Measurements from ENCODE around the gene ZBED6. TPM values are rescaled to one million over a fixed set of nuclear protein-coding genes. Genes with fewer than 3 reads are reported as not detected.

Gene ZBED6
- total and polyA plus RNA-seq, 10 donors: 0.17 to 49.6 (median 27.6) TPM

DNA sequence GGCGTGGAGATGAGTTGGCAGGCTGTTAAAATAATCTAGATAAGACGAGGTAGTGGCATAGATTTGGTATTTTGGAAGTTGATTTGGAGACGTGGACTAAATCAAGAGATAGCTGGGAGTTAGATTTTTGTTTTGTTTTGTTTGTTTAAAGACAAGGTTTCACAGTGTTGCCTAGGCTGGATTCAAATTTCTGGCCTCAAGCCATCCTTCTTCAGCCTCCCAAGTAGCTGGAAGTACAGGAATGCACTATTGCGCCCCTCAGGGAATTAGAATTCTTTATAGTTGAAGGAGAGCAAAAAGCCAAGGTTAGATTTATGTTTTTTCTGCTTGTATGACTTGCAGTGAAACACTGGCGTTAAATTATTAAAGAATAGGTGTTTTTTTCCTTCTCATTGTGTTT is 43.7 kb downstream of the ZBED6 start:
- Histone ChIP-seq H3K9me3 (peaks cover 0 to 5% (median 0%) of the 10 kb centered on the region in 8 donors), H3K27ac (no peak overlapping the region), H3K4me1 (no peaks in the 10 kb centered on the region), H3K27me3 (replicated peaks in 1 of 7) (no peaks in the 10 kb centered on the region), H3K4me3 (no peak overlapping the region), H3K36me3 (peaks cover 6 to 100% (median 95%) of the 10 kb centered on the region in 6 donors)
- intact Hi-C loops (cut with DNase I; ENCODE audit: low total_unique reads): no loop called here
- DNase-seq: no peak
- TF ChIP-seq POLR2AphosphoS5 (IDR thresholded peaks at IDR 0.05): no peak
- TF ChIP-seq, protein P1, sequence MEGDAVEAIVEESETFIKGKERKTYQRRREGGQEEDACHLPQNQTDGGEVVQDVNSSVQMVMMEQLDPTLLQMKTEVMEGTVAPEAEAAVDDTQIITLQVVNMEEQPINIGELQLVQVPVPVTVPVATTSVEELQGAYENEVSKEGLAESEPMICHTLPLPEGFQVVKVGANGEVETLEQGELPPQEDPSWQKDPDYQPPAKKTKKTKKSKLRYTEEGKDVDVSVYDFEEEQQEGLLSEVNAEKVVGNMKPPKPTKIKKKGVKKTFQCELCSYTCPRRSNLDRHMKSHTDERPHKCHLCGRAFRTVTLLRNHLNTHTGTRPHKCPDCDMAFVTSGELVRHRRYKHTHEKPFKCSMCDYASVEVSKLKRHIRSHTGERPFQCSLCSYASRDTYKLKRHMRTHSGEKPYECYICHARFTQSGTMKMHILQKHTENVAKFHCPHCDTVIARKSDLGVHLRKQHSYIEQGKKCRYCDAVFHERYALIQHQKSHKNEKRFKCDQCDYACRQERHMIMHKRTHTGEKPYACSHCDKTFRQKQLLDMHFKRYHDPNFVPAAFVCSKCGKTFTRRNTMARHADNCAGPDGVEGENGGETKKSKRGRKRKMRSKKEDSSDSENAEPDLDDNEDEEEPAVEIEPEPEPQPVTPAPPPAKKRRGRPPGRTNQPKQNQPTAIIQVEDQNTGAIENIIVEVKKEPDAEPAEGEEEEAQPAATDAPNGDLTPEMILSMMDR (IDR thresholded peaks at IDR 0.05 in 8 of 11, conservative IDR thresholded peaks at IDR 0.05 in 3 of 11): no peak
- TF ChIP-seq POLR2A (IDR thresholded peaks at IDR 0.05): no peak
- 78 to 88% (median 83%) methylated on average over 5 of the region's 5 CpGs for WGBS, 5 donors

DNA sequence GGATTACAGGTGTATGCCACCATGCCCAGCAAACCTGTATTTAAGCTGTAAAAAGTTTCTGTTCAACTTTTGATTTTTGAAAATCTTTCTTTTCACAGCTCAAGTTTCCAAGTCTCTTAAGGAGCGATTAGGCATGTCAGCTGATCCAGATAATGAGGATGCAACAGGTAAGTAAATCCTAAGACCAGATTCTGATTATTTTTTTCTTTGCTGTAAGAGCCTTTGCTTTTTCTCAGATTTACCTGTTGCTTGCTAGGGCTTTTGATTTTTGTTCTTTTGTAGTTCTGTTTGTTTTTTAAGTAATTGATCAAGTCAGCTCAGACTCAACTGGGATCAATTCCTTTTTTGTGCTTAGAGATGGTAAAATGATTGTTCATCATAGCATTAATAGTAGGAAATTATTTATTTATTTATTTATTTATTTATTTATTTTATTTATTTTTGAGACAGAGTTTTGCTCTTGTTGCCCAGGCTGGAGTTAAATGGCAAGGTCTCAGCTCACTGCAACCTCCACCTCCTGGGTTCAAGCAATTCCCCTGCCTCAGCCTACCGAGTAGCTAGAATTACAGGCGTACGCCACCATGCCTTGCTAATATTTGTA is 44.9 kb downstream of the ZBED6 start:
- H3K9me3 ChIP-seq: peaks cover 0 to 5% (median 0%) of the 10 kb centered on the region in 8 donors
- no peaks in the 10 kb centered on the region for H3K27me3 ChIP-seq (replicated peaks in 1 of 7)
- H3K4me1 ChIP-seq: no peaks in the 10 kb centered on the region
- TF ChIP-seq POLR2A (IDR thresholded peaks at IDR 0.05): no peak
- TF ChIP-seq POLR2AphosphoS5 (IDR thresholded peaks at IDR 0.05): no peak
- TF ChIP-seq, protein P1 (IDR thresholded peaks at IDR 0.05 in 8 of 11, conservative IDR thresholded peaks at IDR 0.05 in 3 of 11): no peak
- H3K36me3 ChIP-seq: peaks cover 6 to 100% (median 93%) of the 10 kb centered on the region in 6 donors
- intact Hi-C loops (cut with DNase I; ENCODE audit: low total_unique reads): no loop called here
- no peak overlapping the region for H3K27ac ChIP-seq
- no peak for DNase-seq
- no peak overlapping the region for H3K4me3 ChIP-seq
- WGBS, 5 donors: 96 to 99% (median 97%) methylated on average over 4 of the region's 4 CpGs

DNA sequence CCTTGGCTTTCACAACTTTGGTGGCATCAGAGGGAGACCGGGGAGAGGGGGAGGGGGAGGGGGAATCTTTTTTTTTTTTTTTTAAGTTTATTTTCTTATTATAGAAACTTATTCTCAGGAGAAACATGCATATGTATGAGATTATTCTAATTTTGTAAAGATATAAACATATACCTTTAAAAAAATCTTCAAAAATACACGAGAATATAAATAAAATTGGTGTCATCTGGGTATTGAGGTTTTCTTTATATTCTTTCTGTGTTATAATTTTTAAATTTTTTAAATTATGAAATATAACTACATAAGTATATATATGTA is 47.1 kb downstream of the ZBED6 start:
- H3K4me3 ChIP-seq: no peak overlapping the region
- peaks cover 0 to 5% (median 0%) of the 10 kb centered on the region in 8 donors for H3K9me3 ChIP-seq
- H3K36me3 ChIP-seq: peaks cover 0 to 100% (median 88%) of the 10 kb centered on the region in 6 donors
- no peaks in the 10 kb centered on the region for H3K4me1 ChIP-seq
- intact Hi-C loops (cut with DNase I; ENCODE audit: low total_unique reads): no loop called here
- no peaks in the 10 kb centered on the region for H3K27me3 ChIP-seq (replicated peaks in 1 of 7)
- 84 to 99% (median 87%) methylated on average over 2 of the region's 2 CpGs for WGBS, 5 donors
- no peak for DNase-seq
- H3K27ac ChIP-seq: no peak overlapping the region
- TF ChIP-seq, protein P1 (IDR thresholded peaks at IDR 0.05 in 8 of 11, conservative IDR thresholded peaks at IDR 0.05 in 3 of 11): no peak
- TF ChIP-seq POLR2A (IDR thresholded peaks at IDR 0.05): no peak
- no peak for TF ChIP-seq POLR2AphosphoS5 (IDR thresholded peaks at IDR 0.05)

DNA sequence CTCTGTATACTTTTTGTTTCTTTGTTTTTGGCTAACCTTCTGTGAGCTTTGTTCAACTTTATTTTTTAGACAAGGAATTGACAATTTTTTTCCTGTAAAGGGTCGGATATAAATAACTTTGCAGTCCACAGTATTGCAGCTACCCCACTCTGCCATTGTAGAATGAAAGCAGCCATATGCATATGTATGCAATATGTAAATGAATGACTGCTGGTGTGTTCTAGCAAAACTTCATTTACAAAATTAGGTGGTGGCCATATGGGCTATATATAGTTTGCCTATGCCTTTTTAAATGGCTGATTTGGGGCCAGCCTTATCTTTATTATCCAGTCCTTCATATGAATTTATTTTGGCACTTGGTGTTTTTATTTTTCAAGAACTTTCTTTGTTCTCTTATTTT is 48.0 kb downstream of the ZBED6 start:
- Histone ChIP-seq H3K4me3 (no peak overlapping the region), H3K36me3 (peaks cover 1 to 100% (median 88%) of the 10 kb centered on the region in 6 donors), H3K27me3 (replicated peaks in 1 of 7) (no peaks in the 10 kb centered on the region), H3K27ac (no peak overlapping the region), H3K9me3 (peaks cover 0 to 5% (median 0%) of the 10 kb centered on the region in 8 donors), H3K4me1 (no peaks in the 10 kb centered on the region)
- intact Hi-C loops (cut with DNase I; ENCODE audit: low total_unique reads): no loop called here
- DNase-seq: no peak
- TF ChIP-seq POLR2AphosphoS5 (IDR thresholded peaks at IDR 0.05) (no peak), POLR2A (IDR thresholded peaks at IDR 0.05) (no peak)
- TF ChIP-seq, protein P1 (IDR thresholded peaks at IDR 0.05 in 8 of 11, conservative IDR thresholded peaks at IDR 0.05 in 3 of 11): no peak
- WGBS, 5 donors: 91 to 95% (median 93%) methylated on average over 1 of the region's 1 CpG

Small RNA genes lying within 50 kb of the gene (small RNA-seq; reads per million reads assigned to genes)
- gene ZC3H11A: 0.14 to 0.68 (median 0.32) reads per million in 4 donors

Other genes starting within 250 kb of the ZBED6 start
- gene ATP2B4, start 168.8 kb upstream of the ZBED6 start, total RNA-seq: 10 to 100 TPM; 34.5 to 78.5 (median 55.2) TPM
- gene ATP2B4, start 168.8 kb upstream of the ZBED6 start, polyA plus RNA-seq: 1 to 10 TPM; 6.2 to 8.6 (median 6.7) TPM
- 10 to 100 TPM; 11.3 to 24.3 (median 14.6) TPM for gene LAX1, start 30.4 kb upstream of the ZBED6 start, total RNA-seq
- 1 to 10 TPM in 2 of 3 donors, under 1 TPM in 1; 1.00 to 5.9 (median 1.7) TPM for gene LAX1, start 30.4 kb upstream of the ZBED6 start, polyA plus RNA-seq
- gene ZC3H11A, start within 50 bp of the ZBED6 start, total RNA-seq: 100 to 1,000 TPM in 3 of 7 donors, 10 to 100 TPM in 4; 79.6 to 218 (median 93.8) TPM
- gene ZC3H11A, start within 50 bp of the ZBED6 start, polyA plus RNA-seq: 10 to 100 TPM; 45.2 to 61.1 (median 53.8) TPM
- 10 to 100 TPM; 30.1 to 76.9 (median 61.7) TPM for gene SNRPE, start 66.0 kb downstream of the ZBED6 start, total RNA-seq
- 100 to 1,000 TPM; 113 to 150 (median 122) TPM for gene SNRPE, start 66.0 kb downstream of the ZBED6 start, polyA plus RNA-seq

All from spleen (tissue), 11 donors.